Spleen (tissue), 7 donors: ENCODE data around the gene RFTN1.

Source experiments
- POLR2A ChIP-seq, 3 donors: fragments of 450-650 bp; IDR thresholded peaks; one replicate each; pipeline ENCODE4 v1.5.1; 2017; ENCODE audit warnings: antibody characterized with exemption in 3 of 3, mild to moderate bottlenecking in 1 of 3
- POLR2AphosphoS5 ChIP-seq, 3 donors: sonication (generic); formaldehyde crosslinking; IDR thresholded peaks; one replicate each; pipeline ENCODE4 v1.5.1; 2017; ENCODE audit warnings: antibody characterized with exemption in 3 of 3
- TF ChIP-seq, protein P1 (sequence below), 11 experiments: fragments of 200-600 bp in 7 of 11; fragments of 450-650 bp in 4 of 11; sonication (generic) in 4 of 11; IDR thresholded peaks in 8 of 11; conservative IDR thresholded peaks in 3 of 11; 1 replicate in 7 of 11; 2 replicates in 4 of 11; pipeline versions ENCODE4 v1.4.0 to v1.8.0; 2016 to 2021; ENCODE audit warnings: antibody characterized with exemption in 11 of 11, inconsistent platforms in 4 of 11, mild to moderate bottlenecking in 1 of 11
- donor health status: DM: no; HTN: no; CAD: no; lungs with moderate emphysema.
- donor health status: DM: no; HTN: no; CAD: no.
- donor health status: DM: no; HTN: no; CAD: no.

DNA sequence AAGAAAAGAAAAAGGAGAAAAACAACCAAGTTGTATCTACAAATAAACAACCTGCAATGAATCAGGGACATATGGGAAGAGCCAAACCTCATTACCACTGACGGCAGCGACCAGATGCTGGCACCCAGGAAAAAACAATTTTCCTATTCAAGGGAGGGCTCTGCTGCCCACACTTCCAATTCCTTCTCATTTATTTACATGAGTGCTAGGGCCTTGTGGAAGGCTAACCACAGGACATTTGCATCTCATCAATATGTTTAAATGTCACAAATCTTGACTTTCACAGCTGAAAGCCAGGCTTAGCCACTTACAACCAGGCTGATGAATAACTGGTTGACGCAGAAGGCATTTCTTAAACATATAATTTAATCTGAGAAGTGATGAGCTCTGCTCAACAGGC is 36.0 kb downstream of the RFTN1 start:
- TF ChIP-seq, protein P1, sequence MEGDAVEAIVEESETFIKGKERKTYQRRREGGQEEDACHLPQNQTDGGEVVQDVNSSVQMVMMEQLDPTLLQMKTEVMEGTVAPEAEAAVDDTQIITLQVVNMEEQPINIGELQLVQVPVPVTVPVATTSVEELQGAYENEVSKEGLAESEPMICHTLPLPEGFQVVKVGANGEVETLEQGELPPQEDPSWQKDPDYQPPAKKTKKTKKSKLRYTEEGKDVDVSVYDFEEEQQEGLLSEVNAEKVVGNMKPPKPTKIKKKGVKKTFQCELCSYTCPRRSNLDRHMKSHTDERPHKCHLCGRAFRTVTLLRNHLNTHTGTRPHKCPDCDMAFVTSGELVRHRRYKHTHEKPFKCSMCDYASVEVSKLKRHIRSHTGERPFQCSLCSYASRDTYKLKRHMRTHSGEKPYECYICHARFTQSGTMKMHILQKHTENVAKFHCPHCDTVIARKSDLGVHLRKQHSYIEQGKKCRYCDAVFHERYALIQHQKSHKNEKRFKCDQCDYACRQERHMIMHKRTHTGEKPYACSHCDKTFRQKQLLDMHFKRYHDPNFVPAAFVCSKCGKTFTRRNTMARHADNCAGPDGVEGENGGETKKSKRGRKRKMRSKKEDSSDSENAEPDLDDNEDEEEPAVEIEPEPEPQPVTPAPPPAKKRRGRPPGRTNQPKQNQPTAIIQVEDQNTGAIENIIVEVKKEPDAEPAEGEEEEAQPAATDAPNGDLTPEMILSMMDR (IDR thresholded peaks at IDR 0.05 in 8 of 11, conservative IDR thresholded peaks at IDR 0.05 in 3 of 11): no peak
- no peak for TF ChIP-seq POLR2A (IDR thresholded peaks at IDR 0.05)
- TF ChIP-seq POLR2AphosphoS5 (IDR thresholded peaks at IDR 0.05): no peak
